ENCODE measurements around the gene GPR141.

Gene GPR141

GRCh38 chr7:37781156-37781555 lies 97.6 kb downstream of the GPR141 start:
- no peaks in the 10 kb centered on the region for H3K4me1 Mint-ChIP-seq
- ATAC-seq (no peak), DNase-seq (ENCODE audit: low spot score in 2 of 2) (no peak)
- peaks cover 15% of the 10 kb centered on the region for H3K9me3 Mint-ChIP-seq
- no peak overlapping the region for H3K27ac Mint-ChIP-seq
- H3K4me3 Mint-ChIP-seq = no peak overlapping the region
- no peaks in the 10 kb centered on the region for H3K36me3 Mint-ChIP-seq

- Mint-ChIP-seq H3K9me3 (peaks cover 10% of the 10 kb centered on the region), H3K4me1 (no peaks in the 10 kb centered on the region), H3K4me3 (no peak overlapping the region), H3K36me3 (no peaks in the 10 kb centered on the region), H3K27ac (no peak overlapping the region)
- ATAC-seq (no peak), DNase-seq (ENCODE audit: low spot score in 2 of 2) (no peak)
Observed at GRCh38 chr7:37782166-37782565, 98.6 kb downstream of the GPR141 start.

GRCh38 chr7:37784015-37784414 lies 100.4 kb downstream of the GPR141 start:
- Mint-ChIP-seq H3K9me3 (no peaks in the 10 kb centered on the region), H3K27ac (no peak overlapping the region), H3K4me3 (no peak overlapping the region), H3K36me3 (no peaks in the 10 kb centered on the region), H3K4me1 (no peaks in the 10 kb centered on the region)
- ATAC-seq = no peak
- no peak for DNase-seq (ENCODE audit: low spot score in 2 of 2)

- no peaks in the 10 kb centered on the region for H3K9me3 Mint-ChIP-seq
- peak; percentile 73 for ATAC-seq
- H3K36me3 Mint-ChIP-seq = no peaks in the 10 kb centered on the region
- no peak overlapping the region for H3K27ac Mint-ChIP-seq
- no peak overlapping the region for H3K4me3 Mint-ChIP-seq
- H3K4me1 Mint-ChIP-seq = no peaks in the 10 kb centered on the region
- no peak for DNase-seq (ENCODE audit: low spot score in 2 of 2)
Observed at GRCh38 chr7:37786741-37787569, 103.4 kb downstream of the GPR141 start.

Data from stimulated activated effector memory CD8-positive, alpha-beta T cell treated with anti-CD3 and anti-CD28 coated beads, Interleukin-12 subunit alpha, Interleukin-12 subunit beta, amount 100 ng/mL, for 72 hours (primary cell).